ENCODE results near the gene PTS.

The PTS gene

GRCh38 chr11:112267188-112267591 lies 41.0 kb downstream of the PTS start:
- no peak for DNase-seq

DNA sequence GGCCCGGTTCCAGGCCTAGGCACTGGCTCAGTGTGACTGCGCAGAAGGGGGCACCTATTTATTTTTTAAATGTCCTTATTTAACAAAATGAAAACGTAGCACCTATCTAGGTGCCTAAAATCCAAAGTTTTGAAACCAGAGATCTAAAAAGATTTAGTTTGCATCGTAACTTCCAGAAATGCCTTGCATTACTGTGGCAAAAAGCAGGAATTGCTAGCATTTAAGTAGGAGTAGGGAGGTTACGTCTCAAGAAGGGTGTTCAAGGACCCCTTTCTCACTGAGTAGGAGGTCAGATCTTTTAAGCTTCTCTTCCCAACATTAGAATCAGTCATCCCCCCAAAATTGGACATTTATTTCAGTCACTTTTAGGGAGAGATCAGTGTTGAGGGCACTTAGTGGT lies 42.2 kb downstream of the PTS start:
- no peak for DNase-seq

DNA sequence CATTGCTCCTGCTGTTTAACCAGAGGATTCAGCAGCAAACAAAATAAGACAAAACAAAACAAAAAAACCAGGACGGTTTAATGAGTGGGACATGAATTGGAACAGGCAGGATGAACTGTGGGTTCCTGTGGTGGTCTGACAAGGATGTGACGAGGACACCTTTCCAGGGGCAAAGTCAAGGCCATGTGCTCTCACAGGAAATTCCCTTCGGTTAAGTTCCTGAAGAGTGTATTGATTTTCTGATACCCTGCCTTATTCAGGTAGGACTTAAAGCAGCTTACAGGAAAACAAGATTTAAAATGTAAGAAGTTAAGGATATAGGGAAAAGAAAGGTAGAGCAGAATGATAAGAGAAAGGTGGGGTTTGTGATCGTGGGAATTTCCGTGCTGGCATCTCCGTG lies 42.9 kb downstream of the PTS start:
- no peak for DNase-seq

- no peak for DNase-seq
These were observed 44.4 kb downstream of the PTS start for GRCh38 chr11:112270551-112271180.

DNA sequence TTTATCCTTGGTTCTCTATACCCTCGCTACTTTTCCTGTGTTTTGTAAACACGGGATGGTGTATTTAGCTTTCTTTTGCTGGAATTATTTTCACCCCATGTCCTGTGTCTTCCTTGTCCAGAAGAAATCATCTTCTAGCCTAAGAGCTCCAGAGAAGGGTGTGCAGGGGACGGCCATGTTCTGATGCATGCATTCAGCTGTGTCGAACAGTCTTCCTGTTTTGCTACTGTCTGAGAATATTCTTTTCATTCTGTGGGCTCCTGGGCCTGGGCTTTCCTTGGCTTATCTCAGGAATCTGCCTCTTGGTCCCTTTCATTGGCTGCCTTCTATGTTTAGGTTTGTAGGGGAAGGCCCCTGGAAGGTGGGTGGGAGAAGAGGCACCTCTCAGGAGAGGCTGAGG lies 45.0 kb downstream of the PTS start:
- DNase-seq, result no peak

- no peak for DNase-seq
These were observed 46.8 kb downstream of the PTS start for GRCh38 chr11:112273066-112273465.

DNA sequence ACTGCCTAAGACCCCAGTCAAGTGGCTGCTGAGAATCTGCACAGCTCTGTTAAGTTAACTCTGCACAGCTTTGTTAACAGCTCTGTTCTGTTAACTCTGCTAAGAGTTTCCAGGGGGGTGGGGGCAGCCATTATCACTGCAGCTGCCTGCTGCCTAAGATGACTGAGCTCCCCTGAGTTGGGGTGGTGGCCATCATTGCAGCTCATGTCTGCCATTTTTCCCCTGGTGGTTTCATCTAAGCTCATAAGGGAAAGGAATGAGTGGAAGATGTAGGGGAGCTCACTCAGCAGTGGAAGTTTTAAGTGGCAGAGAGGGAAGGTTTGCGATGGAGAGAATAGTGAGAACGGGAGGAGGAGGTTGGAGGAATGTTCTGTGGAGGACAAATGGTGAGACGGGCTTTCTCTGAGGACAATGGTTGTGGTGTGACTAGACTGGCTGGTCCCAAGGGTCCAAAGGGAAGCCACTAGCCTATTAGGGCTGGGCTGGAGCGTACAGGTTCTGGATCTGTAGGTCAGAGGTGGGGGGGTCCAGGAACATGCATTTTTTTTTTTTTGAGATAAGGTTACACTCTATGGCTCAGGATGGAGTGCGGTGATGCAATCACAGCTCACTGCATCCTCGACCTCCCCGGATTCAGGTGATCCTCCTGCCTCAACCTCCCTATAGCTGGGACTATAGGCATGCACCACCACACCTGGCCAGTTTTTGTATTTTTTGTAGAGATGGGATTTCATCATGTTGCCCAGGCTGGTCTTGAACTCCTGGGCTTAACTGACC lies 48.0 kb downstream of the PTS start:
- no peak for DNase-seq

- DNase-seq, result no peak
These were observed 50.8 kb downstream of the PTS start for GRCh38 chr11:112277029-112277428.

DNA sequence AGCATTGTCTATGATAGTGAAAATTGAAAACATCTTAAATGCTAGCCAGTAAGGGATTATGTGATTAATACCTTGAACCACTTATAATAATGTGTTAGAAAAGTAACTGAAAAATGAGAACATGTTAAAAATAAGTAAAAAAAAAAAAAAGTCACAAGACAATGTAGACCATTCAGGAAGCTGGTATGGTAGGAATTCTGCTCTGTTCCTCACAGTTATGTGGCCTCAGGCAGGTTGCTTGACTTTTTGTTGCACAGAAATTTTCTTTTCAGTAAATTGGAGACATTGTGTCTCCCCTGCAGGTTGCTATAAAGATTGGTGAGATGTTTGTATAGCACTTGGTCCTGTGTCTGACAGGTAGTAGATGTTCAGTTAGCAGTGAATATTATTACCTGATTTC lies 51.7 kb downstream of the PTS start:
- no peak for DNase-seq

- no peak for DNase-seq
These were observed 52.6 kb downstream of the PTS start for GRCh38 chr11:112278803-112279202.

DNA sequence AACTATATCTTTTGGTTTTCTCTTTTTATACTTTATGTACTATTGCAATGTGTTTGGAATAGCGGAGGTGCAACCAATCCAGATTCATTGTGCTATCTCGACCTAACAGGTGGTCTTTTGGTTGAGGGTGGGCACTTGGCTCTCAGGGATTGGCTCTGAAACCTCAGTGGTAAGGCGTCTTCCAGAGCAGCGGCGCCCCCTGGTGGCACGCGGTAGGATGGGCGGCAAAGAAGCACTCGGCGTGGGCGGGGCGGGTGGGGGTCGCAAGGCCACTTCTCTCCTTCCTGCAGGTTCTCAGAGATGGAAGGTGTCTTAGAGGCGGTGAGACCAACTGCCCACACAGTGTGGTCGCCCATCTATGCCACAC lies 53.7 kb downstream of the PTS start:
- peak; percentile 35 for DNase-seq

- DNase-seq, result peak; percentile 78
These were observed 54.3 kb downstream of the PTS start for GRCh38 chr11:112280268-112281126.

DNA sequence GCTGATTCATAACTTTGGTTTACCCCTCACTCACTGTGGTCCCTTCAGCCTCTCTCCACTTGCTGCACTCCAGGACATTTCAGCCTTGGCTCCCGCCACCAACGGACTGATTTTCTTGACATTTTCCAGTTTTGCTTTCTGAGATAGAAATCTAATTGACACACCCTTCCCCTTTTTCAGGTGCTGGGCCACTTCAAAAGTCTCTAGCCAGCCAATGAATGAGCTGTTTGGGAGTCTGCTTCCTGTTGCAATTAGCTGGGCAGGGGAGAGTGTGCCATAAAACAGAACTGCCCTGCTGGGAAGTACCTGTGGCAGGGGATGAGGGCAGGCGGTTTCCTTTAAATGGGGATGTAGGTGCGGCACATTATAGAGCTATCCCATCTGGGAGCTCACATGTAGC lies 55.5 kb downstream of the PTS start:
- no peak for DNase-seq

All from GDM1 (cell line).